Transverse colon (tissue), 4 donors: ENCODE measurements around the gene NPIPA5.
"Not testable (repeated sequence)": the region's sequence is repeated elsewhere in the genome, so short reads cannot be mapped to it uniquely, and the experiment has no call there.

Source experiments
- EP300 ChIP-seq: sonication (generic); formaldehyde crosslinking; IDR thresholded peaks from one replicate; pipeline ENCODE4 v1.6.1; 2017; ENCODE audit warnings: antibody characterized with exemption, low read depth
- POLR2A ChIP-seq: fragments of 450-650 bp; IDR thresholded peaks from one replicate; pipeline ENCODE4 v1.6.1; 2016; ENCODE audit warnings: antibody characterized with exemption, mild to moderate bottlenecking, moderate library complexity
- POLR2AphosphoS5 ChIP-seq, 3 donors: sonication (generic); formaldehyde crosslinking; IDR thresholded peaks; one replicate each; pipeline ENCODE4 v1.6.1; 2016; ENCODE audit warnings: antibody characterized with exemption in 3 of 3
- TF ChIP-seq, protein P1 (sequence below), 5 experiments: fragments of 200-600 bp in 3 of 5; fragments of 450-650 bp in 2 of 5; sonication (generic) in 3 of 5; IDR thresholded peaks; 1 replicate in 2 of 5; 2 replicates in 3 of 5; pipeline ENCODE4 v1.5.1; 2016 to 2017; ENCODE audit warnings: antibody characterized with exemption in 5 of 5, inconsistent platforms in 3 of 5, mild to moderate bottlenecking in 2 of 5, moderate library complexity in 1 of 5

DNA sequence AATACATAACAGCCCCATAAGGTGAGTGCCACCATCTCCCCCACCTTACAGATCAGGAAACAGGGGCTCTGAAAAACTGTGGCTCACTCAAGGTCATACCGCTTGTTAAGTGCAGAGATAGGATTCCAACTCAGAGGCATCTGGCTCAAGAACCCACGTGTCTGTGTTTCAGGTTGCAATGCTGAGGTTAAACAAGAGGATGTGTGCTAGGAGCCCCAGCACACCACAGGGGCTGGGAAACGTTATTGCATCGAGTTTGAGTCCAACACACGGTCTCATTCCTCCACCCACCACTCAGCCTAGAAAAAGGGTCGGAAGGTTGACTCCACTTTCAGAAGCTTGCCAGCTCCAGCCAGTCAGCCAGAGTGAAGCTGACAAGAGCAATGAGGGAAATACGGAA is 29.4 kb downstream of the NPIPA5 start:
- TF ChIP-seq, protein P1, sequence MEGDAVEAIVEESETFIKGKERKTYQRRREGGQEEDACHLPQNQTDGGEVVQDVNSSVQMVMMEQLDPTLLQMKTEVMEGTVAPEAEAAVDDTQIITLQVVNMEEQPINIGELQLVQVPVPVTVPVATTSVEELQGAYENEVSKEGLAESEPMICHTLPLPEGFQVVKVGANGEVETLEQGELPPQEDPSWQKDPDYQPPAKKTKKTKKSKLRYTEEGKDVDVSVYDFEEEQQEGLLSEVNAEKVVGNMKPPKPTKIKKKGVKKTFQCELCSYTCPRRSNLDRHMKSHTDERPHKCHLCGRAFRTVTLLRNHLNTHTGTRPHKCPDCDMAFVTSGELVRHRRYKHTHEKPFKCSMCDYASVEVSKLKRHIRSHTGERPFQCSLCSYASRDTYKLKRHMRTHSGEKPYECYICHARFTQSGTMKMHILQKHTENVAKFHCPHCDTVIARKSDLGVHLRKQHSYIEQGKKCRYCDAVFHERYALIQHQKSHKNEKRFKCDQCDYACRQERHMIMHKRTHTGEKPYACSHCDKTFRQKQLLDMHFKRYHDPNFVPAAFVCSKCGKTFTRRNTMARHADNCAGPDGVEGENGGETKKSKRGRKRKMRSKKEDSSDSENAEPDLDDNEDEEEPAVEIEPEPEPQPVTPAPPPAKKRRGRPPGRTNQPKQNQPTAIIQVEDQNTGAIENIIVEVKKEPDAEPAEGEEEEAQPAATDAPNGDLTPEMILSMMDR (IDR thresholded peaks at IDR 0.05), result not testable (repeated sequence)
- not testable (repeated sequence) for TF ChIP-seq EP300; POLR2AphosphoS5 (IDR thresholded peaks at IDR 0.05); POLR2A
